Large intestine (tissue), 3 donors: ENCODE results near the gene LRRC74A. TPM values are rescaled to one million over a fixed set of nuclear protein-coding genes. Genes with fewer than 3 reads are reported as not detected.
"Not testable (repeated sequence)": the region's sequence is repeated elsewhere in the genome, so short reads cannot be mapped to it uniquely, and the experiment has no call there.

Experiments
- DNase-seq, 2 donors: peaks; one replicate each; pipeline versions ENCODE4 v3.0.0 to v3.0.0-alpha.2; 2013
- H3K27ac ChIP-seq: one replicate; pipeline ENCODE4 v1.5.1; 2013; ENCODE audit warnings: low read length
- H3K27me3 ChIP-seq: 2 replicates; pipeline ENCODE4 v1.6.1; 2013; ENCODE audit warnings: low read length; ENCODE audit not compliant: control insufficient read depth, insufficient read depth
- H3K36me3 ChIP-seq: 2 replicates; pipeline ENCODE4 v1.6.1; 2013; ENCODE audit warnings: low read length; ENCODE audit not compliant: control insufficient read depth, insufficient read depth
- H3K4me1 ChIP-seq: one replicate; pipeline ENCODE4 v1.6.1; 2013; ENCODE audit warnings: low read length; ENCODE audit not compliant: control insufficient read depth, insufficient read depth
- H3K4me3 ChIP-seq: one replicate; pipeline ENCODE4 v1.5.1; 2013; ENCODE audit warnings: low read length
- H3K9me3 ChIP-seq: one replicate; pipeline ENCODE4 v1.6.1; 2013; ENCODE audit warnings: mild to moderate bottlenecking, low read depth, low read length, moderate library complexity; ENCODE audit not compliant: control insufficient read depth
- WGBS: methylation state at CpG from one replicate; pipeline ENCODE4 v1.1.5; 2013; ENCODE audit warnings: low lambda C conversion rate; ENCODE audit not compliant: insufficient coverage; 5-methylcytosine and 5-hydroxymethylcytosine counted together
- polyA plus RNA-seq: library from polyadenylated mRNA; unstranded; fragments of 120-200 nt; gene quantifications from one replicate; pipeline ENCODE4 v1.2.1, GENCODE V29; 2013

LRRC74A gene
- polyA plus RNA-seq, 1 donor: not detected

DNA sequence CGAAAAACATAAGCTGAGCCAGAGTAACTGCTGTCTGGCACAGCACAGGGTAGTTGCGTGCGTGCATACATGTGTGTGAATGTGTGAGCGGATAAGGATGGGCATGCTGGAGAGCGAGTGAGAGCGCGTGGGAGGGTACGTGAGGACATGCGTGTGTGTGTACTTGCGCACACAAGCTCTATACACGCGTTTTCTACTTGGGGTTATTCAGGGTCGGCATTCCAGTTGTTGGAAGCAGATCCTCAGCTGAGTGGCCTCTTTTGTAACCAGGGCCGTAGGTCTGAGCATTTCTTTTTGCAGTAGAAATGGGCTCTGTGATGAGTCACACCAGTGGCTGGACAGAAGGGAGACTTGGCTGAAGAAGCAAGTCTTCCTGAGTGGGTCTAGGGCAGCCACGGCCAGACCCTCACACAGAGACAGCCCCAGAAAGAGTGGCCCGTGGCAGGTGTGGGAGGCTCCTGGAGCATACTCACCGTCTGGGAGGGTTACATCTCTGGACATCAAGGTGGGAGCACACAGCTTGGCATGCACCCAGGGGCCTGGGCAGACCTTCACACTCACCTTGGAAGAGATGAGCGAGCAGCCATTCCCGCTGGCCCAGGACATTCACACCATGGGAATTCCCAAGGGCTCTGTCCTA lies 78.0 kb downstream of the LRRC74A start:
- DNase-seq: no peak
- Histone ChIP-seq H3K4me3 (no peak overlapping the region), H3K4me1 (peaks cover 8% of the 10 kb centered on the region), H3K9me3 (no peaks in the 10 kb centered on the region), H3K27ac (peak overlapping the region; percentile 52), H3K27me3 (no peaks in the 10 kb centered on the region), H3K36me3 (no peaks in the 10 kb centered on the region)
- 100% methylated on average over 7 of the region's 19 CpGs for WGBS

DNA sequence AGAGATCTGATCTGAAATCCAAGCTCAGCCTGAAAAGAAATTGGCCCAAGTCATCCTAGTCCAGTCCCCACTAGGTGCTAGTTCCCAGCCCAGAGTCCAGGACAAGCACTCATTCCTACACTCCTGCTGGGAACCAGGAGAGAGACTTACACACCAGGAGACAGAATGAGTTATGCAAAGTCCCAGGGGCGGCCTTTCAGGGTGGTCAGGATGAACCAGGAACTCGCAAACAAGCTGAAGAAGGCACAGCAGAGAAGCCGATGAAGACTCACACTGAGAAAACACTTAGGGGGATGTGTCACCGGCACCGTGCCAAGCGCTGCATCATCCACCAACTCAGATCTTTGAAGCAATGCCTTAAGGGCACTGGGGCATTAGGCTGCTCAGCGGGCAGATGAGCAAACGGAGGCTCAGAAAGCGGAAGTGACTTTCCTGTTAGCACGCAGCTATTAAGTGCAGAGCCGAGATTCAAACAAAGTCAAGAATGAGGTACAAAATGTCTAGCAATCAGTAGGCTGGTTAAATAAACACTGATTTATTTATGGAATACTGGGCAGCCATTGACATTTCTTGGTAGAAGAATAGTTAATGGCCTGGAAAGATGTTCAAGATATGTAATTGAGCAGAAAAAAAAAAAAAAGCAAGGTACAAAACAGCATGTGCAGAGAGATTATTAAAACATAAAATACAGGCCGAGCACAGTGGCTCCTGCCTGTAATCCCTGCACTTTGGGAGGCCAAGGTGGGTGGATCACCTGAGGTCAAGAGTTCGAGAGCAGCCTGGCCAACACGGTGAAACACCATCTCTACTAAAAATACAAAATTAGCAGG lies 78.7 kb downstream of the LRRC74A start:
- DNase-seq: no peak
- H3K4me1 ChIP-seq: peaks cover 8% of the 10 kb centered on the region
- no CpG with 5 or more reads among the region's 14 CpGs for WGBS

DNA sequence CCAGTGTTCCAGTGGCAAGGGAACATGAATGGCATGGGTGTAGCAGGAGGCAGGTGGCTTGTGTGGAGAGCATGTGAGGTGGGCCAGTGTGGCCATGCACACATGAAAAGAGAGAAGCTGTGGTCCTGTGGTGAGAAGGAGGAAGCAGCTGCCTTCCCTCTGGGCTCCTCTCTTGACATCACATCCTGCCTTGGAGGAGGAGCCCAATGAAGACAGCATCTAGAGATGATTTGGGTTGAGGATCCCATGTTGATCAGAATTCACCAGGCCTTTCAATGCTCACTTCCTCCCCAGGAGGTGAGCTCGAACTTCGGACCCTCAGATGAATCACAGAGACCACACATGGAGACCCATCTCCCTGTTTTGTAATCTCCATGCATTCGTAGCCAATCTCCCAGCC lies 82.6 kb downstream of the LRRC74A start:
- no peak for DNase-seq
- Histone ChIP-seq H3K4me3 (no peak overlapping the region), H3K9me3 (no peaks in the 10 kb centered on the region), H3K27me3 (no peaks in the 10 kb centered on the region), H3K4me1 (peaks cover 14% of the 10 kb centered on the region), H3K27ac (no peak overlapping the region), H3K36me3 (no peaks in the 10 kb centered on the region)
- no CpG with 5 or more reads among the region's 3 CpGs for WGBS

More for the DNA sequence above, 78.7 kb downstream of the LRRC74A start:
- H3K36me3 ChIP-seq: no peaks in the 10 kb centered on the region
- no peaks in the 10 kb centered on the region for H3K27me3 ChIP-seq
- H3K9me3 ChIP-seq: no peaks in the 10 kb centered on the region
- no peak overlapping the region for H3K4me3 ChIP-seq
- H3K27ac ChIP-seq: peak overlapping the region; percentile 52

DNA sequence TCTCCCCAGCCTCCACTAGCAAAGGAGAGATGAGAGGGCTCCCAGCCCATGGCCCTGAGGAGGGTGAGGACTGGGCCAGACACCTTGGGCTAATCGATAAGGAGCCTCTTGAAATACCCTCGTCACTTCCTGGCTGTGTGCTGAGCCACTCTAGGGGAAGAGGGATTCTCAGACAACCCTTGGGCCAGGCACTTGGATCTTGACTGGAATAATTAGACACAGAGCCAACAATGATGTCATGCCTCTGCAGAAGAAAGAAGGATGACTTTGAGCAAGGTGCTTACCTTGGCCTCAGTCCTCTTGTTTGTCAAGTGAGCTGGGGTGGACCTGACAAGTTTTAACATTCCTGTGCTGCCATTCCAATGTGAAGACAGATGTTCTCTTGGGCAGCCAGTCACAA lies 83.1 kb downstream of the LRRC74A start:
- peaks cover 10% of the 10 kb centered on the region for H3K4me1 ChIP-seq
- DNase-seq: no peak
- H3K4me3 ChIP-seq: no peak overlapping the region
- no peaks in the 10 kb centered on the region for H3K27me3 ChIP-seq
- H3K9me3 ChIP-seq: no peaks in the 10 kb centered on the region
- no peak overlapping the region for H3K27ac ChIP-seq
- H3K36me3 ChIP-seq: no peaks in the 10 kb centered on the region
- WGBS: no CpG with 5 or more reads among the region's 2 CpGs

DNA sequence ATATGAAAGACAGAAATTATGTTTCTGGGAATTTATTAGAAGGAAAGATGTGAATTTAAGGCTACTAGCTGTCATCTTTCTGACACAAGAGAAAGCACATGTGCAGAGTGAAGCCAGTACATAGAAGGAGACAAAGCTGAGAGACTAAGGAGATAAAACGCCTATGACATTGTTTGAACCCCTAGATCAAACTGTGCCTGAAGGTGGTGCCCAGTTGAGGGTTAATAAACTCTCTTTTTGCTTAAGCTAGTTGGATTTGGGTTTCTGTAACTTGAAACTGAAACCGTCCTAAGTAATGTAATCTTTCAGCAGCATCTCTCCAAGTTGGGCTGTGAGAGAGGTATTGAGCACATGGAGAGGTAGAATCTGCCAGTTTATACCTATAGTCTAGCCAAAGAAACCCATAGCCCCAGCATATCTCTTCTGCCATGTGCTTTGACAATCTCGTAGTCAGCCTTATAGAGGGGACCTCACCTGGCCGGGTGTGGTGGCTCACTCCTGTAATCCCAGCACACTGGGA lies 84.2 kb downstream of the LRRC74A start:
- Histone ChIP-seq H3K4me3 (no peak overlapping the region), H3K4me1 (peaks cover 15% of the 10 kb centered on the region), H3K9me3 (no peaks in the 10 kb centered on the region), H3K27me3 (no peaks in the 10 kb centered on the region), H3K36me3 (no peaks in the 10 kb centered on the region), H3K27ac (no peak overlapping the region)
- no CpG with 5 or more reads among the region's 4 CpGs for WGBS
- no peak for DNase-seq

DNA sequence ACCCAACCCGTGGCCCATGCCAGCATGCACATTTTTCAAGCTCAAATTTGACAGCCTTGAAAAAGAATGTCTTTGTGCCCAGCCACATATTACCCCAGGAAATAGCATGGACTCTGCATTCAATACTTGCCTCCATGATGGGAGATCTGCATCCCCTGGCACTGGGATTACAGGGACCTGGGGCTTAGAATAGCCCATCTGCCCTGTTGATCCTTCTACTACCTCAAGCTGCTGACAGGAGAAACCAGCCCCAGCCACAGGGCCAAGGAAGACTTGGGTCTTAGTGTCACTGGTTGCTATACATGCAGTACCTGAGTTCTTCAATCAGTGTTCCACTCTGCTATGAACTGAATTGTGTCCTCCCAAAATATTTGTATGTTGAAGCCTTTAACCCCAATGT lies 85.3 kb downstream of the LRRC74A start:
- no peaks in the 10 kb centered on the region for H3K9me3 ChIP-seq
- no CpG with 5 or more reads among the region's 1 CpG for WGBS
- no peaks in the 10 kb centered on the region for H3K36me3 ChIP-seq
- no peak overlapping the region for H3K4me3 ChIP-seq
- H3K27ac ChIP-seq: no peak overlapping the region
- H3K27me3 ChIP-seq: no peaks in the 10 kb centered on the region
- DNase-seq: no peak
- H3K4me1 ChIP-seq: peaks cover 19% of the 10 kb centered on the region

DNA sequence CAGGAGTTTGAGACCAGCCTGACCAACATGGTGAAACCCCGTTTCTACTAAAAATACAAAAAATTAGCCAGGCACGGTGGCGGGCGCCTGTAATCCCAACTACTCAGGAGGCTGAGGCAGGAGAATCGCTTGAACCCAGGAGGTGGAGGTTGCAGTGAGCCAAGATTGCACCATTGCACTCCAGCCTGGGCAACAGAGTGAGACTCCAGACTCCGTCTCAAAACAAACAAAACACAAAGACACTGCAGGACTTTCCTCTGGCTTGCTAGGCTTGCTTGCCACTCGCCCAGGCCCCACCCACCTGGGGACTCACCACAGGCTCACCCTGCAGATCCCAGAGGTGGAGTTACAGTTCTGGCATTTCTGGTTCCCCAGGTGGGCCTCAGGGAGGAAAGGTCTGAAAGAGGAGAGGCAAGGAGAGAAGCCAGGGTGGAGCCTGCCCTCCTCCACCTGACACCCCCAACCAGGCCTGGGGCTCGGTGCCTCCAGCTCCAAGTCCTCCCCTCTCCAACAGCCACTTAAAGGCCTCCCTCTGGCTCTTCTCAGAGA lies 88.4 kb downstream of the LRRC74A start:
- H3K27ac ChIP-seq: not testable (repeated sequence)
- H3K4me1 ChIP-seq: peaks cover 49% of the 10 kb centered on the region
- peak in 1 of 2 donors; percentile 80 for DNase-seq

DNA sequence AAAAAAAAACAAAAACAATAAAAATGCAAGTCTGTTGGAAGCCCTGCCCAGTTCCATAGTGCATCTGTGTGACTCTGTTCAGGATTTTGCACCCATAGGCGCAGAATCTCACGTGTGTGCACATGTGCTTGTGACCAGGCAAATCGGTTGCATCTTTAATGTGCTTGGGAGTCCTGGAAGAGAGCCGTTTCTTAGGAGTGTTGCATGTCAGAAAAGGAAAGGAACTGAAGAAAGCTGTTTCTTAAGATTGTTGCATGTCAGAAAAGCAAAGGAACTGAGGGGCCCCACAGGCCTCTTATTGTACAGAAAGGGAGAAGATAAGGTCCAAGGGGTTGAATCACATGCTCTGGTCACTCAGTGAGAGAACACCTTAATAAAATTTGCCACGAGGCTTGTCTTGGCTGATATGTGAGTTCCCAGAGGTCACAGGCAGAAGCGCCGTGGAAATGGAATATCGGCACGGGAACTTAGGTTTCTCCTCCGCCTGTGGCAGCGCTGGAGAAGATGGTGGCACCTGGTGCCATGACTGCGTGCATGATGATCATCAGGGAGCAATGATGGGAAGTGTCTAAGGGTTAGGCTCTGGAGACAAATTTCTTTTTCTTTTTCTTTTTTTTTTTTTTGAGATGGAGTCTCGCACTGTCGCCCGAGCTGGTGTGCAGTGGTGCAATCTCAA lies 90.0 kb downstream of the LRRC74A start:
- Histone ChIP-seq H3K27ac (peak overlapping the region; percentile 46), H3K9me3 (no peaks in the 10 kb centered on the region), H3K36me3 (no peaks in the 10 kb centered on the region), H3K4me1 (peaks cover 64% of the 10 kb centered on the region), H3K27me3 (no peaks in the 10 kb centered on the region), H3K4me3 (no peak overlapping the region)
- no CpG with 5 or more reads among the region's 15 CpGs for WGBS
- DNase-seq: peak; percentile 74 to 92

More for the DNA sequence above, 88.4 kb downstream of the LRRC74A start:
- H3K9me3 ChIP-seq, H3K4me3 ChIP-seq, H3K36me3 ChIP-seq, H3K27me3 ChIP-seq: not testable (repeated sequence)
- no CpG with 5 or more reads among the region's 8 CpGs for WGBS

DNA sequence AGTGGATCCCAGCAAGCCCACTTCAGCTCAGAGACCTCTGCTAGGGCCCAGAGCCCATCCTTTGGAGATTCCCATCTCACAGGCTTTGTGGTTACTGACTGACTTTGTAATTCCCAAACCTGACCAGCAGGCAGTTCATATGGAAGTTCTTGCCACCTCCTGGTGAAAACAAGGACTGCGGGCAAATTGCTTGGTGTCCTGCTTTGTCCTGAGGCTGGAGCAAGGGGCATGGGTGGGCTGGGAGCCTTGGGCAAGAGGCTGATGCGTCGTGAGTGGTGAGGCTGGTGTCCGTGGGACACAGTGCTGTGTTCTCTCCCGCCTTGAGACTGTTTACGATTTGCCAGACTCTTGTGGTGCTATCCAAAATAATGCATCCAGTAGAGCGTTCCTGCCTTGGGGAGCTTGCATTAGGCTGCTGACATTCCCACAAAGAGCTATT lies 91.0 kb downstream of the LRRC74A start:
- DNase-seq: peak in 1 of 2 donors; percentile 59
- peak overlapping the region; percentile 76 for H3K27ac ChIP-seq
- no peak overlapping the region for H3K4me3 ChIP-seq
- WGBS: 100% methylated on average over 1 of the region's 7 CpGs
- peaks cover 71% of the 10 kb centered on the region for H3K4me1 ChIP-seq
- H3K36me3 ChIP-seq: no peaks in the 10 kb centered on the region
- H3K9me3 ChIP-seq: no peaks in the 10 kb centered on the region
- H3K27me3 ChIP-seq: no peaks in the 10 kb centered on the region

DNA sequence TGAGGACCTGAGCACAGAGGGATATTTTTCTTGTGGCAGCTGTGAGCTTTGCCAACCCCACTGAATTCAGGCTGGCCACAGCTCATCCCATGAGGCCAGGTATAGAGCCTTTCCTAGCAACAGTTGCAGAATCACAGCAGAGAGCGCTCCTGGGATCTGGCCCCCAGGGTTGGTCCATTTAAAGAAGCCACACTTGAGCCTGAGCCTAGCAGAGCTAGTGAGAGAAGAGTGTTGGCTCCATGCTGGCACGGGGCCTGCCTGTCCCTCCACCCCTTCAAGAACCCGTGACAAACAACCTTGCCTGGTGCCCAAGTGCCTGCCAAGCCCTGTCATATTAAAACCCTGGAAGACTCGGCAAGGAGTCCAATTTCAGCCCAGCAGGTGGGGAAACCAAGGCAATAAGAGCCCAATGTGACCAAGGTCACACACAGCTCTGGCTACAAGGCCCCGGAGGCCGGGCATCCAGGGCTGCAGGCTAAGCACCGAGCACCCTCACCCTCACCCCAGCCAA lies 91.6 kb downstream of the LRRC74A start:
- no CpG with 5 or more reads among the region's 7 CpGs for WGBS
- Histone ChIP-seq H3K27ac (peak overlapping the region; percentile 76), H3K27me3 (no peaks in the 10 kb centered on the region), H3K9me3 (no peaks in the 10 kb centered on the region), H3K36me3 (no peaks in the 10 kb centered on the region), H3K4me3 (no peak overlapping the region), H3K4me1 (peaks cover 74% of the 10 kb centered on the region)
- DNase-seq: no peak
